Prostate gland (tissue), 2 donors: ENCODE results near the gene MMP25.

Experiments
- CTCF ChIP-seq, 4 experiments: fragments of 200-600 bp in 2 of 4; fragments of 450-650 bp in 2 of 4; sonication (generic) in 2 of 4; IDR thresholded peaks; 1 replicate in 3 of 4; 2 replicates in 1 of 4; pipeline ENCODE4 v1.5.1; 2016 to 2019; ENCODE audit warnings: antibody characterized with exemption in 4 of 4, mild to moderate bottlenecking in 2 of 4, moderate library complexity in 2 of 4
- POLR2A ChIP-seq: fragments of 450-650 bp; IDR thresholded peaks from one replicate; pipeline ENCODE4 v1.6.1; 2016; ENCODE audit warnings: antibody characterized with exemption, mild to moderate bottlenecking
- POLR2AphosphoS5 ChIP-seq: sonication (generic); formaldehyde crosslinking; IDR thresholded peaks from one replicate; pipeline ENCODE4 v1.6.1; 2017; ENCODE audit warnings: antibody characterized with exemption

- TF ChIP-seq CTCF (IDR thresholded peaks at IDR 0.05) (peak in 1 of 4 experiments; percentile 26), POLR2A (no peak), POLR2AphosphoS5 (no peak)
Measured at GRCh38 chr16:3058139-3059030, 12.0 kb downstream of the MMP25 start.
